Prostate gland (tissue), 2 donors: ENCODE results near the gene LAMB1. TPM values are rescaled to one million over a fixed set of nuclear protein-coding genes. Genes with fewer than 3 reads are reported as not detected.

Experiments
- DNase-seq: peaks from one replicate; pipeline ENCODE4 v3.0.0-alpha.2; 2019; ENCODE audit warnings: low spot score
- H3K27ac ChIP-seq, 2 donors: fragments of 200-600 bp; sonication (generic); 2 replicates each; pipeline ENCODE4 v1.5.1; 2017 to 2019
- H3K27me3 ChIP-seq: fragments of 200-600 bp; sonication (generic); replicated peaks from 2 replicates; pipeline ENCODE4 v1.5.1; 2019; ENCODE audit not compliant: insufficient read depth
- H3K36me3 ChIP-seq, 2 donors: fragments of 200-600 bp; sonication (generic); 1 replicate in 1 of 2; 2 replicates in 1 of 2; pipeline versions ENCODE4 v1.5.1 to v1.8.1; 2017 to 2019
- H3K4me1 ChIP-seq: fragments of 200-600 bp; sonication (generic); replicated peaks from 2 replicates; pipeline ENCODE4 v1.5.1; 2019
- H3K4me3 ChIP-seq, 2 donors: fragments of 200-600 bp; sonication (generic); 2 replicates each; pipeline ENCODE4 v1.5.1; 2017 to 2019
- H3K9me3 ChIP-seq: fragments of 200-600 bp; sonication (generic); 2 replicates; pipeline ENCODE4 v1.5.1; 2017
- CTCF ChIP-seq, 4 experiments: fragments of 200-600 bp in 2 of 4; fragments of 450-650 bp in 2 of 4; sonication (generic) in 2 of 4; IDR thresholded peaks; 1 replicate in 3 of 4; 2 replicates in 1 of 4; pipeline ENCODE4 v1.5.1; 2016 to 2019; ENCODE audit warnings: antibody characterized with exemption in 4 of 4, mild to moderate bottlenecking in 2 of 4, moderate library complexity in 2 of 4
- POLR2A ChIP-seq: fragments of 450-650 bp; IDR thresholded peaks from one replicate; pipeline ENCODE4 v1.6.1; 2016; ENCODE audit warnings: antibody characterized with exemption, mild to moderate bottlenecking
- POLR2AphosphoS5 ChIP-seq: sonication (generic); formaldehyde crosslinking; IDR thresholded peaks from one replicate; pipeline ENCODE4 v1.6.1; 2017; ENCODE audit warnings: antibody characterized with exemption
- WGBS: methylation state at CpG from one replicate; pipeline ENCODE4 v1.1.5; 2018; 5-methylcytosine and 5-hydroxymethylcytosine counted together
- intact Hi-C: fragments of 100-400 bp; cut with DNase I; formaldehyde crosslinking; loops from one replicate; pipeline ENCODE4 v1.14.2; 2022
- total RNA-seq, 2 donors: library from RNA; depleted of rRNA; stranded (reverse); fragments of >200 nt; gene quantifications; one replicate each; pipeline ENCODE4 v1.1.0, GENCODE V29; 2016

Gene LAMB1
- total RNA-seq, 2 donors from 2014 or later: 15.5 to 64.1 TPM

GRCh38 chr7:107955394-107955793 lies 47.6 kb downstream of the LAMB1 start:
- WGBS: 81% methylated on average over 5 of the region's 5 CpGs
- no peaks in the 10 kb centered on the region for H3K36me3 ChIP-seq
- no peak overlapping the region for H3K4me3 ChIP-seq
- intact Hi-C loops: no loop called here
- no peak for DNase-seq
- no peak for TF ChIP-seq POLR2A
- no peak for TF ChIP-seq CTCF (IDR thresholded peaks at IDR 0.05)
- TF ChIP-seq POLR2AphosphoS5: no peak
- no peaks in the 10 kb centered on the region for H3K9me3 ChIP-seq
- no peak overlapping the region for H3K27ac ChIP-seq
- H3K4me1 ChIP-seq: no peaks in the 10 kb centered on the region
- no peaks in the 10 kb centered on the region for H3K27me3 ChIP-seq

GRCh38 chr7:107953924-107954303 lies 49.0 kb downstream of the LAMB1 start:
- DNase-seq: no peak
- no peak overlapping the region for H3K27ac ChIP-seq
- no peak overlapping the region for H3K4me3 ChIP-seq
- H3K4me1 ChIP-seq: no peaks in the 10 kb centered on the region
- H3K9me3 ChIP-seq: no peaks in the 10 kb centered on the region
- no peaks in the 10 kb centered on the region for H3K36me3 ChIP-seq
- TF ChIP-seq CTCF (IDR thresholded peaks at IDR 0.05) (no peak), POLR2AphosphoS5 (no peak), POLR2A (no peak)
- WGBS: 88% methylated on average over 2 of the region's 2 CpGs
- intact Hi-C loops: no loop called here
- no peaks in the 10 kb centered on the region for H3K27me3 ChIP-seq

GRCh38 chr7:107953265-107953923 lies 49.6 kb downstream of the LAMB1 start:
- H3K4me3 ChIP-seq: no peak overlapping the region
- H3K27ac ChIP-seq: no peak overlapping the region
- no peaks in the 10 kb centered on the region for H3K9me3 ChIP-seq
- H3K36me3 ChIP-seq: no peaks in the 10 kb centered on the region
- no peaks in the 10 kb centered on the region for H3K27me3 ChIP-seq
- WGBS: 78% methylated on average over 10 of the region's 10 CpGs
- TF ChIP-seq CTCF (IDR thresholded peaks at IDR 0.05) (no peak), POLR2AphosphoS5 (no peak), POLR2A (no peak)
- H3K4me1 ChIP-seq: no peaks in the 10 kb centered on the region
- DNase-seq: no peak
- intact Hi-C loops: no loop called here

- H3K27ac ChIP-seq: no peak overlapping the region
- intact Hi-C loops: no loop called here
- no peaks in the 10 kb centered on the region for H3K27me3 ChIP-seq
- no peak for DNase-seq
- WGBS: 76% methylated on average over 9 of the region's 9 CpGs
- H3K4me3 ChIP-seq: no peak overlapping the region
- H3K9me3 ChIP-seq: no peaks in the 10 kb centered on the region
- TF ChIP-seq CTCF (IDR thresholded peaks at IDR 0.05) (no peak), POLR2A (no peak), POLR2AphosphoS5 (no peak)
- H3K36me3 ChIP-seq: no peaks in the 10 kb centered on the region
- H3K4me1 ChIP-seq: no peaks in the 10 kb centered on the region
Observed at GRCh38 chr7:107951896-107952295, 51.1 kb downstream of the LAMB1 start.

- Histone ChIP-seq H3K27ac (no peak overlapping the region), H3K4me1 (no peaks in the 10 kb centered on the region), H3K27me3 (no peaks in the 10 kb centered on the region), H3K4me3 (no peak overlapping the region), H3K9me3 (no peaks in the 10 kb centered on the region), H3K36me3 (no peaks in the 10 kb centered on the region)
- TF ChIP-seq POLR2AphosphoS5 (no peak), CTCF (IDR thresholded peaks at IDR 0.05) (no peak), POLR2A (no peak)
- DNase-seq: no peak
- WGBS: 89% methylated on average over 14 of the region's 14 CpGs
- intact Hi-C loops: no loop called here
Observed at GRCh38 chr7:107951172-107951787, 51.7 kb downstream of the LAMB1 start.
